Gastrocnemius medialis (tissue), 4 donors: Measurements from ENCODE around the gene B4GALNT2. TPM values are rescaled to one million over a fixed set of nuclear protein-coding genes. Genes with fewer than 3 reads are reported as not detected.

ENCODE experiments used
- ATAC-seq, 2 donors: fragments of 150-250 bp; one replicate each; pipeline ENCODE4 v1.9.1; 2016
- DNase-seq, 2 donors: peaks; one replicate each; pipeline ENCODE4 v3.0.0-alpha.2; 2019
- H3K27ac ChIP-seq, 4 donors: fragments of 200-600 bp; sonication (generic); 1 replicate in 1 of 4; 2 replicates in 3 of 4; pipeline ENCODE4 v1.5.1; 2016 to 2018; ENCODE audit warnings: mild to moderate bottlenecking in 2 of 4, moderate library complexity in 1 of 4
- H3K27me3 ChIP-seq, 3 donors: fragments of 200-600 bp; sonication (generic) in 2 of 3; 1 replicate in 1 of 3; 2 replicates in 2 of 3; pipeline versions ENCODE4 v1.5.1 to v1.6.0; 2016 to 2019; ENCODE audit warnings: mild to moderate bottlenecking in 1 of 3, moderate library complexity in 1 of 3
- H3K36me3 ChIP-seq, 2 donors: fragments of 200-600 bp; sonication (generic) in 1 of 2; one replicate each; pipeline ENCODE4 v1.5.1; 2017 to 2018
- H3K4me1 ChIP-seq, 2 donors: fragments of 200-600 bp; sonication (generic) in 1 of 2; one replicate each; pipeline ENCODE4 v1.5.1; 2016 to 2017; ENCODE audit warnings: mild to moderate bottlenecking in 2 of 2
- H3K4me3 ChIP-seq, 4 donors: fragments of 200-600 bp; sonication (generic) in 3 of 4; 1 replicate in 1 of 4; 2 replicates in 3 of 4; pipeline ENCODE4 v1.5.1; 2016 to 2019; ENCODE audit warnings: mild to moderate bottlenecking in 2 of 4
- H3K9me3 ChIP-seq, 3 donors: fragments of 200-600 bp; sonication (generic) in 2 of 3; 1 replicate in 1 of 3; 2 replicates in 2 of 3; pipeline ENCODE4 v1.5.1; 2016 to 2019
- CTCF ChIP-seq, 5 experiments: fragments of 450-650 bp in 3 of 5; fragments of 200-600 bp in 2 of 5; sonication (generic) in 2 of 5; IDR thresholded peaks in 4 of 5; conservative IDR thresholded peaks in 1 of 5; 1 replicate in 4 of 5; 2 replicates in 1 of 5; pipeline ENCODE4 v1.5.1; 2016 to 2019; ENCODE audit warnings: antibody characterized with exemption in 5 of 5, mild to moderate bottlenecking in 3 of 5, moderate library complexity in 3 of 5
- POLR2A ChIP-seq, 2 donors: fragments of 450-650 bp; IDR thresholded peaks; one replicate each; pipeline ENCODE4 v1.6.1; 2017; ENCODE audit warnings: antibody characterized with exemption in 2 of 2, mild to moderate bottlenecking in 2 of 2, moderate library complexity in 2 of 2
- in situ Hi-C, 4 donors: fragments of 200-750 bp; cut with MboI; loops; one replicate each; pipeline versions ENCODE4 v1.15.0 to v1.8.0; 2017; ENCODE audit warnings: low sequenced_read_pairs in 4 of 4
- intact Hi-C: fragments of 100-400 bp; cut with DNase I; formaldehyde crosslinking; loops from one replicate; pipeline ENCODE4 v1.15.1; 2023; ENCODE audit warnings: low total_unique reads
- total RNA-seq, 4 donors: library from RNA; depleted of rRNA; stranded (reverse); fragments of >200 nt; gene quantifications; one replicate each; pipeline versions ENCODE4 v1.1.0 to v1.2.3, GENCODE V29; 2016

B4GALNT2 gene
- total RNA-seq, 4 donors from 2014 or later: 0.22 TPM; not detected in 3

GRCh38 chr17:49204516-49204915 is 71.9 kb downstream of the B4GALNT2 start:
- H3K36me3 ChIP-seq: no peaks in the 10 kb centered on the region
- TF ChIP-seq CTCF (IDR thresholded peaks at IDR 0.05 in 4 of 5, conservative IDR thresholded peaks at IDR 0.05 in 1 of 5) (no peak), POLR2A (IDR thresholded peaks at IDR 0.05) (no peak)
- no peak for DNase-seq
- H3K27me3 ChIP-seq: peaks cover 3 to 13% (median 5%) of the 10 kb centered on the region in 3 donors
- no peak overlapping the region for H3K4me3 ChIP-seq
- no peaks in the 10 kb centered on the region for H3K9me3 ChIP-seq
- no peak overlapping the region for H3K27ac ChIP-seq
- in situ Hi-C loops (no loop called here), intact Hi-C loops (no loop called here)
- no peaks in the 10 kb centered on the region for H3K4me1 ChIP-seq
- ATAC-seq: no peak

GRCh38 chr17:49209061-49209571 is 76.5 kb downstream of the B4GALNT2 start:
- TF ChIP-seq CTCF (IDR thresholded peaks at IDR 0.05 in 4 of 5, conservative IDR thresholded peaks at IDR 0.05 in 1 of 5) (no peak), POLR2A (IDR thresholded peaks at IDR 0.05) (no peak)
- Histone ChIP-seq H3K36me3 (no peaks in the 10 kb centered on the region), H3K27ac (peak overlapping the region in 1 of 4 donors; percentile 35), H3K9me3 (no peaks in the 10 kb centered on the region), H3K27me3 (peaks cover 20 to 30% (median 22%) of the 10 kb centered on the region in 3 donors), H3K4me3 (no peak overlapping the region), H3K4me1 (no peaks in the 10 kb centered on the region)
- ATAC-seq (no peak), DNase-seq (no peak)
- in situ Hi-C loops (no loop called here), intact Hi-C loops (no loop called here)

- DNase-seq (no peak), ATAC-seq (peak; percentile 47 to 56)
- H3K9me3 ChIP-seq: no peaks in the 10 kb centered on the region
- peaks cover 20 to 30% (median 22%) of the 10 kb centered on the region in 3 donors for H3K27me3 ChIP-seq
- no peaks in the 10 kb centered on the region for H3K4me1 ChIP-seq
- H3K4me3 ChIP-seq: peak within 1 kb of the TSS; percentile 28 to 50 (median 41)
- intact Hi-C loops (no loop called here), in situ Hi-C loops (no loop called here)
- peak within 1 kb of the TSS; percentile 35 to 67 (median 54) for H3K27ac ChIP-seq
- no peaks in the 10 kb centered on the region for H3K36me3 ChIP-seq
- TF ChIP-seq POLR2A (IDR thresholded peaks at IDR 0.05): peak in 1 of 2 donors; percentile 40
- TF ChIP-seq CTCF (IDR thresholded peaks at IDR 0.05 in 4 of 5, conservative IDR thresholded peaks at IDR 0.05 in 1 of 5): no peak
Measured at GRCh38 chr17:49210158-49211029, 77.8 kb downstream of the B4GALNT2 start, which contains the start of the genes ABI3 and GNGT2. Gene ABI3 (plus strand): TSS chr17:49210707. CDS start chr17:49210725, 18 bp downstream. Gene GNGT2 (minus strand): TSS chr17:49210574. CDS start chr17:49207422, 3,152 bp downstream.

- Histone ChIP-seq H3K4me1 (peaks cover 0 to 6% of the 10 kb centered on the region in 2 donors), H3K4me3 (no peak overlapping the region), H3K27me3 (peaks cover 24 to 25% (median 25%) of the 10 kb centered on the region in 3 donors), H3K9me3 (no peaks in the 10 kb centered on the region), H3K36me3 (no peaks in the 10 kb centered on the region), H3K27ac (peak overlapping the region in 1 of 4 donors; percentile 2)
- in situ Hi-C loops (no loop called here), intact Hi-C loops (no loop called here)
- DNase-seq: no peak
- TF ChIP-seq POLR2A (IDR thresholded peaks at IDR 0.05): no peak
- no peak for TF ChIP-seq CTCF (IDR thresholded peaks at IDR 0.05 in 4 of 5, conservative IDR thresholded peaks at IDR 0.05 in 1 of 5)
- no peak for ATAC-seq
Measured at GRCh38 chr17:49213399-49213798, 80.8 kb downstream of the B4GALNT2 start.
